NCI-H2196 treated with DMSO at 0.1 percent for 48 hours (cell line): ENCODE results near the gene NRCAM.

Experiments
- DNase-seq: peaks from one replicate; lab custom pipeline; 2025; ENCODE audit not compliant: unreplicated experiment; lab: John Stamatoyannopoulos, UW

Gene NRCAM

GRCh38 chr7:108222236-108222892, 233.9 kb downstream of the NRCAM start:
- DNase-seq, result no peak

- peak; percentile 83 for DNase-seq
Measured at GRCh38 chr7:108211382-108212201, 244.6 kb downstream of the NRCAM start.

- DNase-seq, result no peak
Measured at GRCh38 chr7:108210796-108211195, 245.4 kb downstream of the NRCAM start.

- no peak for DNase-seq
Measured at GRCh38 chr7:108205311-108205710, 250.9 kb downstream of the NRCAM start.

DNA sequence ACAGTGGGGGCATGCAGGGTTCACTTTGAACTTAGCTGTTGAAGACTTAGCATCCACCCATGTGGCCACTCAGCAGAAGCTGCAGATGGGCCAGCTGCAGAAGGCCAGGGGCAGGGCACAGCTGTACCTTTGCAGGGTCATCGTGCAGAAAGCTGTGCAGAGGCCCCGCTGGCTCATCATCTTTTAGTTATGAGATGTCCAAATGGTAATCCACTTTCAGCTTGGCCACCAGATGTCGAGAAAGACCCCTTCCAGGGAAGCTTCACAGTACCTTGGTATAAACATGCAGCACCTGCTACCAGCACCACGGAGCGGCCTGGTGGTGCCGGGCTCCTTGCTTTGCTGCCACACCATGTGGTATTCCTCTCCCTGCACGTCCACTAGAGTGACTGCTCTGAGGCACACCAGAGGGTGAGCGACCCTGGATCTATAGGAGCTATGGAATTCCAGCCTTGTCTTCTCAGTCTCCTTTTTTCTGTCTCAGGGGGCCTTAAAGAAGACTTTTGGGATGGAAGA, 251.9 kb downstream of the NRCAM start:
- no peak for DNase-seq

DNA sequence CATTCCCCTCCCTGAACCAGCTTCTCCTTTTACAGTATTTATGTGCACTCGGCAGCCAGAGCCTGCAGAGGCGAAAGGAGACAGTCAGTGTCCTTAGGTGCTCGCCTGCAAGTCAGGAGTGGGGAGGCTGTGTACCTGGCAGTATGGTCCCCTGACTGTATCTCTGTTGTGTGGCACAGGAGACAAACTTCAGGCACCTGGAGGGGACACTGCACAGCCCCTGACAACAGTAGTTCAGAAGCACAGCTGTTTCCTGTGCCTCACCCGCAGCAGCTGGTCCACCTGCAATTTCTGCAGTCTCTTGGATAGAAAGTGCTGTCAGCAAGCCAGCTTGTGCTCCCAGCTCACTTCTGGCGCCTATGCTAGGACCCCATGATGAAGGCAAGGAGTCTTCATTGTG, 252.7 kb downstream of the NRCAM start:
- DNase-seq, result peak; percentile 8

- no peak for DNase-seq
Measured at GRCh38 chr7:108202743-108203142, 253.5 kb downstream of the NRCAM start.

- no peak for DNase-seq
Measured at GRCh38 chr7:108201766-108202165, 254.5 kb downstream of the NRCAM start.

- DNase-seq, result no peak
Measured at GRCh38 chr7:108200326-108200725, 255.9 kb downstream of the NRCAM start.

DNA sequence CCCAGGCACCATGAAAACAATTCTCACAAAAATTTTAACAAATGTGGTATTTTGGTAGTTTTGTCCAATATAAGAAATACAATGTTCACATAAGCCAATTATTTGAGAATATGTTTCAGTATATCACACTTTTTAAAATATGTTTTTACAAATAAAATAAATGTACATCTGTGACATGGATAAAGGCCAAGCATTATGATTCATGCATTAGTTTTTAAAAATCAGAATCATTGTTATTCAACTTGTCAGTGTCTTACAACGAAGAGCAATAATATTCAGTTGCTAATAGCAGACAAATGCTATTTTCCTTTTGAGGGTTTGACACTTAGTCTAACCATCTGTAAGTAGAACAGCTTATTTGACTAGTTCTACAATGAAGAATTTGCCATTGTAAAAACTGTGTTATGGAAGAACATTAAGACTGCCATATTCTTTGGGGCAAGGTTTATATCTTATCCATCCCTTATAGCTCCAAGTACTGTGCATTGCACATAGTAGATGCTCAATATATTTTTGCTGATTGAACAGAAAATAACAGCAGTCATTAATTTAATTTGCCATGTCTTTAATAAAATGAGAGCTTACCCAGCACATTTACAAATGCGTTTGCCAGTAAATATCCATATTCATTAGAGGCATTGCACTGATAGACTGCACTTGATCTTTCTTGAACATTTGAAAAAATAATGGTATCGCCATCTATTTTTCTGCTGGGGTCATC, 258.7 kb downstream of the NRCAM start:
- DNase-seq, result no peak

DNA sequence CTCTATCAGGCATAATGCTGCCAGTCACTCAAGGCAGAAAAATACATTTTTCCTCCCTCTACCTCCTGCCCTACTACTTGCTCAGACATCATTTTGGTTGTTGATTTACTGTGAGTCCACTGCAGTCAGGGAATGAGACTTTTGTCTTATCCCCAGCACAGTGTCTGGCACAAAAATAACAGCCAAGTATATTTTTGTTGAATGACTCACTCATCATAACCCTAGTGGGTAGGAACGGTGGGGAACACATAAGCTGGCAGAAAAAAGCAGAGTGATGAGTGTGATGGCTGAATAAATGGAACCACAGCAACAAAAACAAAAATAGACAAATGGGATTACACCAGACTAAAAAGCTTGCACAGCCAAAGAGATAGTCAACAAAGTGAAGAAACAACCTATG, 260.2 kb downstream of the NRCAM start:
- DNase-seq, result no peak

DNA sequence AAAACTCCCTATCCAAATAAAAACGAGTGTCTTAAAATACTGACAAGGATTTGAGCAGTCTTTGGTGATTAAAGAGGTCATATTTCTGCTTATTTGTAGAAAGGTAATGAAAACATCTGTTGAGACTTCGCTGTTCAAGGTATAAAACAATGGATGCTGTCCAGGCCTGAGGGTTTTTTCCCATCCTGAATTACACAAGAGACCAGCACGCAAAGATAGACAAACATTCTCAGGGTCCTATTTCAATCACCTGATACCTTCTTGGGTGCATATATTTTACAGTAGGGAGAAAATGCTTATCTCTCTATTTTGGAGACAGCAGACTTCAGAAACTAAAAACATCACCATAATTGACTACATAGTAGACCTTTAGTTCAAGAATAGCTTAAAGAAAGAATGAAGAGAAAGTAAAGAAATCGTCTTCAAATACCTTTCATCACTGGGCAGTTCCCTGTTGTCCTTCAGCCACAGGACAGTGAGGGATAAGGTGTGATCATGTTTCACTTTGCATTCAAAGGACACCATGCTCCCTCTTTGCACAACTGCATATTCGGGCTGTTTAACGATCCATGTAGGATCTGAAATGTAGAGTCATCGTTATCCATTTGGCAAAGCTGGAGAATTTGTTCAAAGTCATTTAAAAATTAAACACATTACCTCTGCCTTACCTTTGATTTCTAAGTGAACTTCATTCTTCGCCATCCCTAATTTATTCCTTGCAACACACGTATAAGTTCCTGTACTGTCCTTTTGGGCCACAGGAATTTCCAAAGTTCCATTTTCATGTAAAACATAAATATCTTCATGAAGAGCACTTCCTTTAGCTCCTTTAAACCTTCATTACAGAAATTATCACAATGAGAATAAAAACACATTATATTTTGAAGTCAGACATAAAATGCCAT, 262.4 kb downstream of the NRCAM start:
- DNase-seq, result peak; percentile 65

DNA sequence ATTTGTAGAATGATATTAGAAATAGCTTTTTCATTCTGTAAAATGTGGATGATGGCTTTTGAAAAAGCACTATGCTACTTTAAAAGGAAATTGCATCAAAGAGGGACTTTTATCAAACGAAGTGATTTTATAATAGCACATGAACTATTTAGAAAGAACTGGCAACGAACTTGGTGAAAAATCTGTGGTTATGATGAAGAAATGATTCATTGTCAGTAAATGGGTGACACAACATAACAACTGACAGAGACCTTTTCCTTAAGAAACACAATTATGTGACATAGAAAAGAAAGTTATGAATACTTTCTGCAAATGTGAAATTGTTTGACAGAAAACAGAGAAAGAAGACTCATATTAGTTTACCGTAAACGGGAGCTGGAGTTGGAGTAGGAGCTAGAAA, 265.3 kb downstream of the NRCAM start:
- no peak for DNase-seq

GRCh38 chr7:108189733-108190388, 266.4 kb downstream of the NRCAM start:
- no peak for DNase-seq

DNA sequence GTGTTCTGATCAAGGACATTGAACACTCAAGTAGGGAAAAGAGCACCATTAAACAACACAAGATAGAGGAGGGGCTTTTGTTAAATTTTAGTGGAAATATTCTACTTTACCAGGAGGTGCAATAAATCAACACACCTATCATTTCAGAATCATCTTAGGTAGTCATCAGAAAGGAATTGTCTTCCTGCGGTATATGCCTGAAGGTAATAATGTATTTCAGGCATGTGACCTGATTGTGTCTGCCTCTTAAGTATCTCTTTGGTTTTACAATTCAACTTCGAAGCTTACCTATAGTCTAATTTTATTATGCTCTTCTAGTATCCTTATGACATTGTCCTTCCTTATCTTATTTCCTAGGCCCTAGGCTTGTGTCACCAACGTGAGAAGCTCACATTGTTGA, 267.5 kb downstream of the NRCAM start:
- no peak for DNase-seq

GRCh38 chr7:108181073-108181985, 274.9 kb downstream of the NRCAM start:
- DNase-seq, result peak; percentile 13

DNA sequence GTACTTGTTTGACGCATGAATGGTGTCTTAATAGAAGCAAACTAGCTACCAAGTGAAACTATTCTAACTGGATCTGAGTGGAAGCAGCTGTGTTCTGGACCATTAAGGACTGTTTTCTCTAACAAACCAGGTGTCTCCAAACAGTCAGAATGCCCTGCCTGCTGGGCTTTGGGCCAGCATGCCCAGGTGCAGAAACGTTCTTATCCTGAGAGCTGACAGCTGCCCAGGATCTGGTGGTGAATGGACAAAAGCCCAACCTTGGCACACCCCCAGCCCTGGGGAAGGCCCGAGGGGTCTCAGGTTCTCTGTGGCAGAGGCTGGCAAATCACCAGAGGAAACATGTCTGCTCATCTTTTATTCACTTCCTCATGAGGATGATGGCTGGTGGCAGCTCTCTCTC, 277.8 kb downstream of the NRCAM start:
- DNase-seq, result peak; percentile 89

GRCh38 chr7:108171164-108171563, 285.1 kb downstream of the NRCAM start:
- no peak for DNase-seq

- DNase-seq, result no peak
Measured at GRCh38 chr7:108170251-108170650, 286.0 kb downstream of the NRCAM start.
